Tibial nerve (tissue), 4 donors: ENCODE measurements around the gene MYO1B. TPM values are rescaled to one million over a fixed set of nuclear protein-coding genes. Genes with fewer than 3 reads are reported as not detected.

ENCODE experiments used
- DNase-seq, 2 donors: peaks; one replicate each; pipeline ENCODE4 v3.0.0-alpha.2; 2019; ENCODE audit warnings: low spot score in 2 of 2
- H3K27ac ChIP-seq, 4 donors: fragments of 200-600 bp; sonication (generic) in 3 of 4; one replicate each; pipeline ENCODE4 v1.5.1; 2017 to 2019; ENCODE audit warnings: mild to moderate bottlenecking in 1 of 4
- H3K27me3 ChIP-seq, 2 donors: fragments of 200-600 bp; sonication (generic) in 1 of 2; one replicate each; pipeline versions ENCODE4 v1.5.1 to v1.6.0; 2017 to 2019
- H3K36me3 ChIP-seq, 3 donors: fragments of 200-600 bp; sonication (generic); one replicate each; pipeline ENCODE4 v1.5.1; 2018 to 2019
- H3K4me1 ChIP-seq, 4 donors: fragments of 200-600 bp; sonication (generic) in 3 of 4; one replicate each; pipeline ENCODE4 v1.5.1; 2017 to 2019
- H3K4me3 ChIP-seq, 4 donors: fragments of 200-600 bp; sonication (generic) in 3 of 4; one replicate each; pipeline ENCODE4 v1.5.1; 2017 to 2019; ENCODE audit warnings: mild to moderate bottlenecking in 1 of 4, moderate library complexity in 1 of 4
- H3K9me3 ChIP-seq, 4 donors: fragments of 200-600 bp; sonication (generic) in 3 of 4; one replicate each; pipeline ENCODE4 v1.5.1; 2017 to 2019
- EP300 ChIP-seq, 2 donors: sonication (generic); formaldehyde crosslinking; IDR thresholded peaks; one replicate each; pipeline ENCODE4 v1.6.1; 2017; ENCODE audit warnings: antibody characterized with exemption in 2 of 2, mild to moderate bottlenecking in 1 of 2
- POLR2A ChIP-seq, 2 donors: fragments of 450-650 bp; IDR thresholded peaks; one replicate each; pipeline ENCODE4 v1.6.1; 2017; ENCODE audit warnings: antibody characterized with exemption in 2 of 2, mild to moderate bottlenecking in 2 of 2, moderate library complexity in 2 of 2
- WGBS, 2 donors: methylation state at CpG; one replicate each; pipeline ENCODE4 v1.1.5; 2018; 5-methylcytosine and 5-hydroxymethylcytosine counted together
- total RNA-seq, 4 donors: library from RNA; depleted of rRNA; stranded (reverse); fragments of >200 nt; gene quantifications; one replicate each; pipeline ENCODE4 v1.1.0, GENCODE V29; 2016
- TF ChIP-seq, protein P1 (sequence below), 5 experiments: fragments of 200-600 bp in 3 of 5; fragments of 450-650 bp in 2 of 5; sonication (generic) in 3 of 5; IDR thresholded peaks; one replicate each; pipeline ENCODE4 v1.5.1; 2016 to 2019; ENCODE audit warnings: antibody characterized with exemption in 5 of 5, mild to moderate bottlenecking in 3 of 5, moderate library complexity in 2 of 5

MYO1B gene
- total RNA-seq, 4 donors from 2014 or later = 27.9 to 44.4 (median 36.8) TPM

DNA sequence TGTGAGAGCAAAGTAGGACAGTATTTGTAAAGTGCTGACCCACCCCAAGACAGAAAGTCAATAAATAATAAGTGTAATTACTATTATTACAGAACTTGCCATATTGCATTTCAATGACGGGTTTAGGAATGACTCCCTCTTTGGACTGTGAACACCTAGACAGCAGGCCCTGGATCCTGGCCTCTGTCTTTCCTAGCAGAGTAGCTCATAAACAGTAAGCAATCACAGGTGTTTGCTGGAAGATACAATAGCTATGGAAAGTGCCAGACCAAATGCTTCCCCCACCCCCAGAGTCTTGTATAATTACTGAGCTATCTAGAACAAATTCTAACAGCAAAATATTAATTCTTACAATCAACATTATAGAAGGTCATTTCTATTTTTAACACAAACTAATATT, 20.1 kb upstream of the MYO1B start:
- 91 to 96% methylated on average over 1 of the region's 1 CpG for WGBS, 2 donors
- H3K36me3 ChIP-seq = no peaks in the 10 kb centered on the region
- H3K4me3 ChIP-seq = no peak overlapping the region
- DNase-seq = no peak
- no peaks in the 10 kb centered on the region for H3K9me3 ChIP-seq
- no peak overlapping the region for H3K27ac ChIP-seq
- no peak for TF ChIP-seq EP300 (IDR thresholded peaks at IDR 0.05)
- no peak for TF ChIP-seq POLR2A (IDR thresholded peaks at IDR 0.05)
- TF ChIP-seq, protein P1, sequence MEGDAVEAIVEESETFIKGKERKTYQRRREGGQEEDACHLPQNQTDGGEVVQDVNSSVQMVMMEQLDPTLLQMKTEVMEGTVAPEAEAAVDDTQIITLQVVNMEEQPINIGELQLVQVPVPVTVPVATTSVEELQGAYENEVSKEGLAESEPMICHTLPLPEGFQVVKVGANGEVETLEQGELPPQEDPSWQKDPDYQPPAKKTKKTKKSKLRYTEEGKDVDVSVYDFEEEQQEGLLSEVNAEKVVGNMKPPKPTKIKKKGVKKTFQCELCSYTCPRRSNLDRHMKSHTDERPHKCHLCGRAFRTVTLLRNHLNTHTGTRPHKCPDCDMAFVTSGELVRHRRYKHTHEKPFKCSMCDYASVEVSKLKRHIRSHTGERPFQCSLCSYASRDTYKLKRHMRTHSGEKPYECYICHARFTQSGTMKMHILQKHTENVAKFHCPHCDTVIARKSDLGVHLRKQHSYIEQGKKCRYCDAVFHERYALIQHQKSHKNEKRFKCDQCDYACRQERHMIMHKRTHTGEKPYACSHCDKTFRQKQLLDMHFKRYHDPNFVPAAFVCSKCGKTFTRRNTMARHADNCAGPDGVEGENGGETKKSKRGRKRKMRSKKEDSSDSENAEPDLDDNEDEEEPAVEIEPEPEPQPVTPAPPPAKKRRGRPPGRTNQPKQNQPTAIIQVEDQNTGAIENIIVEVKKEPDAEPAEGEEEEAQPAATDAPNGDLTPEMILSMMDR (IDR thresholded peaks at IDR 0.05) = no peak
- H3K4me1 ChIP-seq = peaks cover 0 to 5% (median 0%) of the 10 kb centered on the region in 4 donors
- H3K27me3 ChIP-seq = no peaks in the 10 kb centered on the region

GRCh38 chr2:191225690-191226089, 19.5 kb upstream of the MYO1B start:
- no peaks in the 10 kb centered on the region for H3K36me3 ChIP-seq
- WGBS, 2 donors = 77 to 81% methylated on average over 1 of the region's 1 CpG

GRCh38 chr2:191226196-191226595, 19.0 kb upstream of the MYO1B start:
- TF ChIP-seq POLR2A (IDR thresholded peaks at IDR 0.05) (no peak), EP300 (IDR thresholded peaks at IDR 0.05) (no peak)
- TF ChIP-seq, protein P1 (IDR thresholded peaks at IDR 0.05) = no peak
- Histone ChIP-seq H3K27me3 (no peaks in the 10 kb centered on the region), H3K27ac (no peak overlapping the region), H3K9me3 (no peaks in the 10 kb centered on the region), H3K36me3 (no peaks in the 10 kb centered on the region), H3K4me1 (peaks cover 0 to 5% (median 0%) of the 10 kb centered on the region in 4 donors), H3K4me3 (no peak overlapping the region)
- WGBS, 2 donors = 53 to 55% methylated on average over 2 of the region's 2 CpGs
- no peak for DNase-seq

More at GRCh38 chr2:191225690-191226089, 19.5 kb upstream of the MYO1B start:
- no peaks in the 10 kb centered on the region for H3K27me3 ChIP-seq
- no peak overlapping the region for H3K4me3 ChIP-seq
- TF ChIP-seq, protein P1 (IDR thresholded peaks at IDR 0.05) = no peak
- no peak for TF ChIP-seq EP300 (IDR thresholded peaks at IDR 0.05)
- TF ChIP-seq POLR2A (IDR thresholded peaks at IDR 0.05) = no peak
- peaks cover 0 to 5% (median 0%) of the 10 kb centered on the region in 4 donors for H3K4me1 ChIP-seq
- H3K9me3 ChIP-seq = no peaks in the 10 kb centered on the region
- H3K27ac ChIP-seq = no peak overlapping the region
- DNase-seq = no peak

DNA sequence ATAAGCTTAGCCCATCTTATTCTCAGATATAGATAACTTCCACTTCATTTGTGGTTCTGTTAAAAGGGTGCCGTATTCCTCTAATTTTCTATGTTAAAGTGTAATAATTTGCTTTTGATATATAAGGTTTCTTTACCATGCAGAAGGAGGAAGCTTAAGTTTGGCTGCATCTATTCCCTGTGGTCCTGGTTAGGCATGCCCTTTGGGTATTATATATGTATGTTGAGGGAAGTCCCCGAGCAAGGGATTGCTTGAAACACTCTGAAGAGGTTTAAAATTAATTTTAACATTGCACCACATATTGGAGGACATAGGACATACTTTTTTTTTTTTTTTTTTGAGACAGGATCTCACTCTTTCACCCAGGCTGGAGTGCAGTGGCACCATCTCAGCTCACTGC, 16.9 kb upstream of the MYO1B start:
- Histone ChIP-seq H3K4me3 (no peak overlapping the region), H3K27me3 (no peaks in the 10 kb centered on the region), H3K9me3 (no peaks in the 10 kb centered on the region), H3K36me3 (no peaks in the 10 kb centered on the region), H3K4me1 (peaks cover 0 to 19% (median 1%) of the 10 kb centered on the region in 4 donors), H3K27ac (no peak overlapping the region)
- WGBS, 2 donors = 89 to 95% methylated on average over 2 of the region's 2 CpGs
- TF ChIP-seq, protein P1 (IDR thresholded peaks at IDR 0.05) = no peak
- TF ChIP-seq EP300 (IDR thresholded peaks at IDR 0.05) (no peak), POLR2A (IDR thresholded peaks at IDR 0.05) (no peak)
- DNase-seq = no peak

DNA sequence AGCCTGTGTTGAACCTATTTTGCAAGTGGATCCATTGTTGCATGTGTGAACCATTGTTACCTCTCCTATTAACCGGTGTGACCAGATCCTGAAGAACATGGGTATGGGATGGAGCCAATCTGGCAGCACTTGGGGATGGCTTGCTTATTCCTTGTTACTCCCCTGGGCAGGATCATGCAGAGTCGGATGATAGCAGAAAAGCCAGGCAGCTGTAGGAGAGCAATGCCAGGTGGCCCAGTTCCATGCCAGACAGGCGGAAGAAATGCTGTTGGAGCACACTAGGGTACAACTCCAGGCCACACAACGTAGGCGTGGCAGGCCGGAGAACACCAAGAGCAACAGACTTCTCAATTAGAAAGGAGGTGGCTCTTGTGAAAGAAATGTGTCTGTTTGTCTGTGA, 16.3 kb upstream of the MYO1B start:
- Histone ChIP-seq H3K4me1 (peaks cover 0 to 18% (median 1%) of the 10 kb centered on the region in 4 donors), H3K9me3 (no peaks in the 10 kb centered on the region), H3K4me3 (no peak overlapping the region), H3K27ac (no peak overlapping the region), H3K36me3 (no peaks in the 10 kb centered on the region), H3K27me3 (no peaks in the 10 kb centered on the region)
- DNase-seq = no peak
- WGBS, 2 donors = 73 to 77% methylated on average over 6 of the region's 6 CpGs
- TF ChIP-seq EP300 (IDR thresholded peaks at IDR 0.05) (no peak), POLR2A (IDR thresholded peaks at IDR 0.05) (no peak)
- TF ChIP-seq, protein P1 (IDR thresholded peaks at IDR 0.05) = no peak
